ENCODE measurements around the gene TPGS2.
A peak's percentile ranks its signal among the peaks of the same experiment; 100 is the strongest.
"Not testable (repeated sequence)": the region's sequence is repeated elsewhere in the genome, so short reads cannot be mapped to it uniquely, and the experiment has no call there.

The TPGS2 gene

DNA sequence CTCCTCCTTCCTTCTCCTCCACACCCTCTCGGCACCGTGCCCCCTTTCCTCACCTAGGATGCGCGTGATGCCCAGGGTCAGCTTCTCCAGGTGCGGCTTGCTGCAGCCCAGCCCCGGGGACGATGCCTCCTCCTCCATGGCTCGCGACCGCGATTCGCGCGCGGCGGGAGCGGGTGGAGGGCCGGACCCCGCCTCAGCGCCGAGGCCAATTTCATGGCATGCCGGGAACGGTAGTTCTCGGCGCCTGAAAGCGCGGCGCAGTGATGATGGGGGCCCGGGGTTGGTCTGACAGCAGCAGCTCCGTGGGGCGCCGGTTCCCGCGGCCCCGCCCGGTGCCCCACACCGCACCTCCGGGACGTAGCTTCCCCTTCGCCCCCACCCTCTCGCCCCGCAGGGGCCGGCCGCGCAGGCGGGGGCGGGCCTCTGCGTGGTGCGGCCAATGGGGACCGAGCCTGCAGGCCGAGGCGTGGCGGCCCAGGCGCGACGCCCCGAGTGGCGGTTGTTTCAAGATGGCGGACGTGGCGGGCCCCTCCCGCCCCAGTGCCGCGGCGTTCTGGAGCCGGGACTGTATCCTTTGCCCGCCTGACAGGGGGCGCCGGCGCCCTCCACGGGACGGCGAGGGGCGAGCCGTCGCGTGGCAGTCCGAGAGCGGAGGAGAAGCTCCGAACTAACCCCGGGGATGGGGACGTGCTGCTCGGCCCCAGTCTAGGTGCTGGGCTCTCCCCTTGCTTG, at the start of gene TPGS2, which contains the start of gene KIAA1328:
TPGS2 (minus strand) TSS at position 373 of the 732 bp plus-strand sequence; CDS start at position 138, 235 bp downstream.
KIAA1328 (plus strand) TSS at position 498 of the 732 bp plus-strand sequence; CDS start at position 510, 12 bp downstream.
- DNase-seq, result peak; percentile 86

GRCh38 chr18:36873826-36874225, 45.0 kb upstream of the TPGS2 start:
- not testable (repeated sequence) for DNase-seq

- no peak for DNase-seq
Observed at GRCh38 chr18:36872329-36872728, 43.5 kb upstream of the TPGS2 start.

- no peak for DNase-seq
Observed at GRCh38 chr18:36871801-36872200, 43.0 kb upstream of the TPGS2 start.

- no peak for DNase-seq
Observed at GRCh38 chr18:36867056-36867455, 38.3 kb upstream of the TPGS2 start.

DNA sequence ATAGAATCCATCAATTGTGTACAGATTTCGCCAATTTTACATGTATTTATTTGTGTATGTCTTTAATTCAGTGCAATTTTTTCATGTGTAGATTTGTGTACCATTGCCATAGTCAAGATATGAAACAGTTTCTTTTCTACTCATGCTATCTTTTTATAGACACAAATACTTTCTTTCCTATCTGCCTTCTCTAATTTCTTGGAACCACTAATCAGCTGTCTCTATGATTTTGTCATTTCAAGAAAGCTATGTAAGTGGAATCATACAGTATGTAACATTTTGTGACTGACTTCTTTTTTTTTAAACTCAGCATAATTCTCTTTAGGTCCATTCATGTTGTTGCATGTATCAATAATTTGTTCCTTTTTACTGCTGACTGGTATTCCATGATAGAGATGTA, 33.4 kb upstream of the TPGS2 start:
- no peak for DNase-seq

GRCh38 chr18:36856815-36857214, 28.0 kb upstream of the TPGS2 start:
- DNase-seq, result no peak

DNA sequence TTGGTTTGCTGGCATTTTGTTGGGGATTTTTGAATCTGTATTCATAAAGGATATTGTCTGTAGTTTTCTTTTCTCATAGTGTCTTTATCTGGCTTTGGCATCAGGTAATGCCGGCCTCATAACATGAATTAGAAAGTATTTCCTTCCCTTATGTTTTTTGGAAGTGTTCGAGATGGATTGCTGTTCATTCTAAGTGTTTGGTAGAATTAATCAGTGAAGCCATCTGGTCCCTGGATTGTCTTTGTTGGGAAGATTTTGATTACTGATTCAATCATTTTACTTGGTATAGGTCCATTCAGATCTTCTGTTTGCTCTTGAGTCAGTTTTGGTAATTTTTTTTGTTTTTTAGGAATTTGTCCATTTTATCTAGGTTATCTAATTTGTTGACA, 22.4 kb upstream of the TPGS2 start:
- DNase-seq, result no peak

DNA sequence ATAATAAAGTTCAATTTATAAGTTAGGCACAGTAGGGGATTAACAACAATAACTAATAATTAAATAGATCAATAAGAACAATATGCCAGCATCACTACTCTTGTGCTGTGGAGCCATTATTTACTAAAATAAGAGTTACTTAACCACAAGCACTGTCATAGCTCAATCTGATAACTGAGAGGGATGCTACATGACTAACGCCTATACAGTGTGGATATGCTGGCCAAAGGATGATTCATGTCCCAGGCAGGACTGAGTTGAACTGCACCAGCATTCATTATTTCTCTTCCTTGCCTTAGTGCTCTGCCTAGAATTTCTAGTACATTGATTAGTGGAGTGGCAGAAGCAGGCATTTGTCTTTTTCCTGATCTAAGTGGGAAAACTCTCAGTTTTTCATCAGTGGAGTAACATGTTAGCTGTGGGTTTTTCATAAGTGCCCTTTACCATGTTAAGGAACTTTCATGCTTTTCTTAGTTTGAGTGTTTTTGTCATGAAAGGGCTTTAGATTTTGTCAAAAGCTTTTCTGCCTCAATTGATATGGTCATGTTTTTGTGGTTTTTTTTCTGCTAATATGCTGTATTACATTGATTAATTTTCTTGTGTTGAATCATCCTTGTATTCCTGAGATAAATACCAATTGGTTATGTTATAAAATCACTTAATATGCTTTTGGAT, 21.9 kb upstream of the TPGS2 start:
- DNase-seq, result no peak

- DNase-seq, result no peak
Observed at GRCh38 chr18:36849288-36850006, 20.6 kb upstream of the TPGS2 start.

- DNase-seq, result no peak
Observed at GRCh38 chr18:36848609-36849008, 19.8 kb upstream of the TPGS2 start.

DNA sequence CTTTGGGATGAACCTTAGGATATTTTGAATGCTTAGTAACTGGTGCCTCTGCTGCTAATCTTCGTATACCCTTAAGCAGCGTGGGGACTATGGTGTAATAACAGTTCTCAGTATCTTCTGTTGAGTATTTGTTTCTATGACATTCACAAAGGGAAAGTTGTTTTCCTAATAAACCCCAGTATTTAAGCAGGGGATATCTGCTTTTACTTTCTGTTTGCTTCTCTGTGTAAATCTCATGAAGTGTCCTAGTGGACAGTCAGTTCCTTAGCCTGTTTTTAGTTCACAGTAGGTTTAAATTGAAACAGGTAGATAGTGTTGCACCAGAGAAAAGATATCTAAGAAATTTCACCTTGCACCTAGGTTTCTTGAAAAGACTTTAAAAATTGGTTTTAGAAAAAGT, 15.0 kb upstream of the TPGS2 start:
- no peak for DNase-seq

DNA sequence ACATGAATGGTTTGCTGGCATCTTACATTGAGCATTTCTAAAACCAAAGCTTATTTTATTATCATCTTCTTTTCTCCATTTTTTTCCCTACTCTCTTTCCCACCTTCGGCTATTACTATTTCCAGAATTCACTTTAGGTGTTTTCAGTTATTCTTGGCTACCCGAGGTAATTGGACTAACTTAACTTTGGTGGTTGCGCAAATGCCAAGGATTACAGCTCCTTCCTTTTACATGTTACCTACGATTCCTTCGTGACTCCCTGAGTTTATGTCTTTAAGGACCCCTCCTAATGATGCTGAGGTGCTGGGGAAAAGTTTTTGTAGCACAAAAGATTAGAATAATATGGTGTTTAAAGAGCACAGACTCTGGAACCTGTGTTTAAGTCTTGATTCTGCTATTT, 14.4 kb upstream of the TPGS2 start:
- DNase-seq, result no peak

GRCh38 chr18:36839835-36840234, 11.0 kb upstream of the TPGS2 start:
- DNase-seq, result no peak

- DNase-seq, result no peak
Observed at GRCh38 chr18:36835927-36836326, 7.1 kb upstream of the TPGS2 start.

DNA sequence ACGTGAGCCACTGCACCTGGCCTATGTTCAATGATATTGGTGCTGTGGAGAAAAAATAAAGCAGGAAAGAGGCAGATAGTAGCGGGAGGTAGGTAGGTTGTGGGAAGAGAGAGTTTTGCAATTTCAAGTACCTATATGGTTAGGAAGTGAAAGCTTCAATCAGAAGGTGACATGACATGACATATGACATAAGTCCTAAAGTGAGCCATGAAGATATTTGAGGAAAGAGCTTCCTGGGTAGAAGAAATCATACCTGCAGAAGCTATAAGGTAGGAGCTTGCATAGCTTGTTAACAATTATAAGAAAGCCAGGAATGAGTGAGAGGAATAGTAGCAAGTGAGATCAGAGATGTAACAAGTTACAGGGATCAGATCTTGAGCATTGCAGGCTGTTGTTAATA, 4.3 kb upstream of the TPGS2 start:
- DNase-seq, result no peak

- DNase-seq, result no peak
Observed at GRCh38 chr18:36831139-36831538, 2.3 kb upstream of the TPGS2 start.

DNA sequence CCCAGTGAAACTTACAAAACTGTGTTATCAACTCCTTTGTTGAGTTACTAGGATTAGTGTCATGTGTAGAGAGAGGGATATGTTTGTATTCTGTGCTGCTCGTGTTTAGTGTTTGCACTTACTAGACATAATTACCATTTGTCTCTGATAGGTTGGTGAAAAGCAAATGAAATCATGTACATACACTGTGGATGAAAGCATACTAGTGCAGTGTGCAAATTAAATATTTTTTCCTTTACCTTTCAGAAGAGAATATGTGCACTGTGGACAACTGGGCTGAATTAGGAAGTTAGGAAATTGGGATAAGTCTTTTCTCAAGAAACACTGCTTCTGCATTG, 1.3 kb upstream of the TPGS2 start:
- DNase-seq, result no peak

DNA sequence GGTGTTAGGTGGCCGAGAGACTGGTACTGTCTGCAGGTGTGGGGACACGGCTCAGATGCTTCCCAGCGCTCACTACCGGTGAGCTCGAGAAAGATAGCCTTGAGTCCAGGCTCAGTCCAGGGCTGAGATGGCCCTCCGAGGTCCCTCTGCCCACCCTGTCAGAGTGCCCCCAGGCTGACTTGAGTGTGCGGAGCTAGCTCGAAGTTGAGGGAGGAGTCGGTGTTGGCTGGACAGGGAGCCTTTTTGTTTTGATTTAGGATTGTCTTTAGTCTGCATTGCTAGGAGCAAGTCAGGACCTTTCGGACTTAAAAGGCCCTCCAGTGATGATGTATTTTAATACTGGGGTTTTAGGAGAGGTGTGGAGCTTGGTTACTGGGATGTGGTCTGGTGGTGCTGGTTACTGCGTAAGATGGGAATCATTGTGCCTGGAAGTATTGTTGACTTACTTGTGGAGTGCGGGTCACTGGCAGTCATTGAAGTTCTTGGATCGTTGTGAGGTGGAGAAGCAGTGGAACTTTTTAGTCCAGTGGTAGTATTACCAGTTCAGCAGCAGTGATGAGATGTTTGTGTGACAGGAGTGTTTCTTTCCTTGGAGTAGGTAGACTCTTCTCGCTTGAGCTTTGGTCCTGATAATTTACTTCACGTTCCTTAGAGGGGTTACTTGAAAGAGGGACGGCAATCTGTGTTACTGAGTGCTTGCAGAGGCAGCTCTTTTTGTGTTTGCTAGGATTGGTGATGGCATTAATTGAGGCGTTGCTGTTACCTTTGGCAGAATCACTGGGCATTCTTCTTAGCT, 758 bp upstream of the TPGS2 start:
- DNase-seq, result peak; percentile 59

GRCh38 chr18:36828157-36828629, 609 bp downstream of the TPGS2 start:
- DNase-seq, result peak; percentile 39

GRCh38 chr18:36826556-36826955, 2.2 kb downstream of the TPGS2 start:
- DNase-seq, result no peak

GRCh38 chr18:36825526-36825925, 3.3 kb downstream of the TPGS2 start:
- no peak for DNase-seq

- DNase-seq, result no peak
Observed at GRCh38 chr18:36821681-36822080, 7.1 kb downstream of the TPGS2 start.
